ENCODE measurements around the gene MT1M.
A peak's percentile ranks its signal among the peaks of the same experiment; 100 is the strongest.

The MT1M gene

GRCh38 chr16:56679078-56679730, 46.7 kb downstream of the MT1M start:
- no peak for DNase-seq

DNA sequence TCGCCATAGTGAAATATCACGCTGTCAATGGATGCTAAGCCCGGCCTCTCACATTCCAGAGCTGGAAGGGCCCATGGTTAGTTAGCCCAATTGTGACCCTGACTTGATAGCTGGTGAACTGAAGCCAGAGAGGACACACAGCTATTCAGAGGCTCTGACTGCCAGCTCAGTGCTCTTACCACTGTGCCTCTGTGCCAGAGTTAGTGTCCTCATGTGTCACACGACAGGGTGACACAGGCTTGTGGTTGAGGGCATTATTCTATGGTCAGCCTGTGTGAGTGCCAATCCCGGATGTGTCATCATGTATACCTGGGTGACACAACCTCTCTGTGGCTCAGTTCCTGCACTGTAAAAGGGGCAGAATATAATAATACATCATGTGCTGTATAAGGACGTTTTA, 47.4 kb downstream of the MT1M start:
- DNase-seq: no peak

DNA sequence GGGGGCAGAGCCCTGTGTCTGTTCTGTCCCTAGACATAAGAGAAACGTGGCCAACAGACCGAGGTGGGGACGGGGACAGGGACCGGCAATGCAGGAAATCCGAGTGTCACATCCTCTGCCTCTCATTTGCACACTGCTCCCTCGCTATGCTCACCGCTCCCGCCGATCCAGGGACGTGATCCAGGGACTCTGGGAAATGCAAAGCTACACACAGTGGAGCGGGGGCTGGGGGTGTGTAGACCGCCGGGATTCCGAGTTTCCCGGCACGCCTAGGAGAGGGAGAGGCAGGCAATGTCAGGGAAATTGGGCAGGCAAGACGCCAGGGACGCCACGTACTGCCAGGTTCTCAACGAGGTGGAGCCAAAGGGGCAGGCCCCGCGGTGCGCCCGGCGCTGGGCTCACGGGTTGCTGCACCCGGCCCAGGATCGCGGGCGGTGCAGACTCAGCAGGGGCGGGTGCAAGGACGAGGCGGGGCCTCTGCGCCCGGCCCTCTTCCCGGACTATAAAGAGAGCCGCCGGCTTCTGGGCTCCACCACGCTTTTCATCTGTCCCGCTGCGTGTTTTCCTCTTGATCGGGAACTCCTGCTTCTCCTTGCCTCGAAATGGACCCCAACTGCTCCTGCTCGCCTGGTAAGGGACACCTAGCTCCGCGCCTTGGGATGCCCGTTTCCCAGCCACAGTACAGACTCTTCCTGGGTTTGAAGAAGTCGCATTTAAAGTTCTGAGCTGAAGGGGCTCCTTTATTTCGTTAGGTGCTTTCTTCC, 49.7 kb downstream of the MT1M start, which contains the start of gene MT1X:
Gene MT1X, plus strand, starts transcription at position 532 of the 764 bp plus-strand sequence. Its CDS starts 71 bp downstream, at position 603.
- DNase-seq: peak; percentile 82

GRCh38 chr16:56682703-56683397, 50.4 kb downstream of the MT1M start:
- DNase-seq: no peak
